NCI-H128 (cell line): ENCODE measurements around the gene C12orf60.

ENCODE experiments used
- DNase-seq: peaks from one replicate; lab custom pipeline; 2025; ENCODE audit not compliant: unreplicated experiment; lab: John Stamatoyannopoulos, UW

Gene C12orf60

GRCh38 chr12:14871247-14871646 lies 67.8 kb downstream of the C12orf60 start:
- no peak for DNase-seq

GRCh38 chr12:14871886-14872285 lies 68.4 kb downstream of the C12orf60 start:
- no peak for DNase-seq

GRCh38 chr12:14873440-14874185 lies 70.1 kb downstream of the C12orf60 start:
- DNase-seq = no peak
